Small intestine (tissue), 7 donors: ENCODE data around the gene CLASP1. TPM values are rescaled to one million over a fixed set of nuclear protein-coding genes. Genes with fewer than 3 reads are reported as not detected.
A peak's percentile ranks its signal among the peaks of the same experiment; 100 is the strongest.

Experiments
- DNase-seq, 2 donors: peaks; one replicate each; pipeline versions ENCODE4 v3.0.0 to v3.0.0-alpha.2; 2013
- FAIRE-seq: peaks from 2 replicates; lab custom pipeline; 2012; peaks lifted over from hg19 to GRCh38; lab: Jason Lieb, UNC
- H3K27ac ChIP-seq, 3 donors: one replicate each; pipeline ENCODE4 v1.5.1; 2013; ENCODE audit warnings: low read length in 2 of 3, mild to moderate bottlenecking in 2 of 3, control low read depth in 1 of 3, inconsistent platforms in 1 of 3, low read depth in 1 of 3, moderate library complexity in 1 of 3
- H3K27me3 ChIP-seq, 3 donors: one replicate each; pipeline ENCODE4 v1.6.1; 2013; ENCODE audit warnings: low read length in 3 of 3, inconsistent platforms in 1 of 3; ENCODE audit not compliant: control insufficient read depth in 3 of 3, insufficient read depth in 3 of 3
- H3K36me3 ChIP-seq, 3 donors: one replicate each; pipeline ENCODE4 v1.6.1; 2013; ENCODE audit warnings: low read length in 3 of 3, inconsistent platforms in 1 of 3, low read depth in 1 of 3, mild to moderate bottlenecking in 1 of 3, moderate library complexity in 1 of 3; ENCODE audit not compliant: control insufficient read depth in 3 of 3, insufficient read depth in 2 of 3
- H3K4me1 ChIP-seq, 3 donors: one replicate each; pipeline ENCODE4 v1.6.1; 2013; ENCODE audit warnings: low read length in 2 of 3, inconsistent platforms in 1 of 3, low read depth in 1 of 3, mild to moderate bottlenecking in 1 of 3, moderate library complexity in 1 of 3; ENCODE audit not compliant: control insufficient read depth in 3 of 3, insufficient read depth in 2 of 3
- H3K4me3 ChIP-seq, 3 donors: one replicate each; pipeline ENCODE4 v1.5.1; 2013; ENCODE audit warnings: low read length in 3 of 3, control low read depth in 1 of 3, inconsistent platforms in 1 of 3, low read depth in 1 of 3, mild to moderate bottlenecking in 1 of 3, moderate library complexity in 1 of 3
- H3K9me3 ChIP-seq, 2 donors: one replicate each; pipeline ENCODE4 v1.6.1; 2013; ENCODE audit warnings: low read depth in 1 of 2, low read length in 1 of 2; ENCODE audit not compliant: control insufficient read depth in 2 of 2, insufficient read depth in 1 of 2
- WGBS, 3 donors: extraction: QIAGEN DNeasy Blood & Tissue Kit; methylation state at CpG; one replicate each; pipeline ENCODE4 v1.1.7; 2013; 5-methylcytosine and 5-hydroxymethylcytosine counted together
- polyA plus RNA-seq, 4 donors: library from polyadenylated mRNA; stranded (reverse) in 3 of 4; unstranded in 1 of 4; fragments of 200-250 nt in 3 of 4; fragments of 120-200 nt in 1 of 4; gene quantifications; one replicate each; pipeline versions ENCODE4 v1.2.1 to v1.2.3, GENCODE V29; 2013
- donor health status: healthy with polysubstance abuse.
- donor health status: control.
- donor health status: control.
- donor health status: Bipolar disorder and iron deficiency.
- donor health status: healthy.

The CLASP1 gene
- polyA plus RNA-seq, 4 donors, result 3.5 to 24.1 (median 8.6) TPM

GRCh38 chr2:121532894-121533293 is 116.4 kb downstream of the CLASP1 start:
- DNase-seq (peak in 1 of 2 donors; percentile 36), FAIRE-seq (no peak)
- H3K9me3 ChIP-seq, result no peaks in the 10 kb centered on the region
- H3K4me1 ChIP-seq, result peaks cover 0 to 6% (median 2%) of the 10 kb centered on the region in 3 donors
- H3K27me3 ChIP-seq, result no peaks in the 10 kb centered on the region
- no peak overlapping the region for H3K4me3 ChIP-seq
- WGBS, 3 donors, result 38 to 50% (median 44%) methylated on average over 6 of the region's 6 CpGs
- H3K27ac ChIP-seq, result no peak overlapping the region
- peaks cover 0 to 8% (median 0%) of the 10 kb centered on the region in 3 donors for H3K36me3 ChIP-seq

GRCh38 chr2:121532347-121532766 is 116.9 kb downstream of the CLASP1 start:
- DNase-seq, result peak in 1 of 2 donors; percentile 31
- Histone ChIP-seq H3K36me3 (peaks cover 0 to 8% (median 0%) of the 10 kb centered on the region in 3 donors), H3K4me1 (peaks cover 0 to 6% (median 2%) of the 10 kb centered on the region in 3 donors), H3K9me3 (no peaks in the 10 kb centered on the region), H3K27me3 (no peaks in the 10 kb centered on the region), H3K4me3 (no peak overlapping the region), H3K27ac (no peak overlapping the region)
- no peak for FAIRE-seq
- WGBS, 3 donors, result 58 to 67% (median 63%) methylated on average over 4 of the region's 4 CpGs

- WGBS, 3 donors, result 0 to 1% (median 1%) methylated on average over 44 to 46 of the region's 46 CpGs
These were observed 119.0 kb downstream of the CLASP1 start for GRCh38 chr2:121530212-121530705.

GRCh38 chr2:121529439-121530211 is 119.6 kb downstream of the CLASP1 start:
- Histone ChIP-seq H3K4me1 (peaks cover 0 to 10% (median 2%) of the 10 kb centered on the region in 3 donors), H3K27me3 (no peaks in the 10 kb centered on the region), H3K36me3 (peaks cover 0 to 13% (median 2%) of the 10 kb centered on the region in 3 donors), H3K27ac (peak overlapping the region in 2 of 3 donors; percentile 97 to 99), H3K4me3 (peak overlapping the region; percentile 70 to 86 (median 74)), H3K9me3 (no peaks in the 10 kb centered on the region)
- DNase-seq (peak in 1 of 2 donors; percentile 44), FAIRE-seq (no peak)
- 9 to 20% (median 11%) methylated on average over 9 to 19 of the region's 19 CpGs for whole genome bisulfite sequencing, 3 donors

More at GRCh38 chr2:121530212-121530705, 119.0 kb downstream of the CLASP1 start:
- H3K4me1 ChIP-seq, result peaks cover 0 to 8% (median 2%) of the 10 kb centered on the region in 3 donors
- no peaks in the 10 kb centered on the region for H3K9me3 ChIP-seq
- H3K4me3 ChIP-seq, result peak overlapping the region; percentile 70 to 86 (median 74)
- DNase-seq, result peak; percentile 84 to 92
- H3K27me3 ChIP-seq, result no peaks in the 10 kb centered on the region
- peak overlapping the region; percentile 93 to 99 (median 97) for H3K27ac ChIP-seq
- H3K36me3 ChIP-seq, result peaks cover 0 to 15% (median 2%) of the 10 kb centered on the region in 3 donors
- FAIRE-seq, result no peak

- 75 to 86% (median 77%) methylated on average over 3 of the region's 3 CpGs for WGBS, 3 donors
- Histone ChIP-seq H3K4me1 (peaks cover 0 to 8% (median 0%) of the 10 kb centered on the region in 3 donors), H3K9me3 (no peaks in the 10 kb centered on the region), H3K4me3 (no peak overlapping the region), H3K36me3 (peaks cover 0 to 22% (median 2%) of the 10 kb centered on the region in 3 donors), H3K27me3 (no peaks in the 10 kb centered on the region), H3K27ac (no peak overlapping the region)
- DNase-seq (no peak), FAIRE-seq (no peak)
These were observed 122.1 kb downstream of the CLASP1 start for GRCh38 chr2:121527009-121527682.

GRCh38 chr2:121524685-121525425 is 124.4 kb downstream of the CLASP1 start:
- H3K27ac ChIP-seq, result peak overlapping the region in 1 of 3 donors; percentile 29

GRCh38 chr2:121521359-121521758 is 127.9 kb downstream of the CLASP1 start:
- no peak overlapping the region for H3K4me3 ChIP-seq
- FAIRE-seq (no peak), DNase-seq (no peak)
- peaks cover 4 to 52% (median 9%) of the 10 kb centered on the region in 3 donors for H3K36me3 ChIP-seq
- no peak overlapping the region for H3K27ac ChIP-seq
- no peaks in the 10 kb centered on the region for H3K27me3 ChIP-seq
- peaks cover 0 to 4% (median 0%) of the 10 kb centered on the region in 3 donors for H3K4me1 ChIP-seq
- WGBS, 3 donors, result 92 to 99% (median 94%) methylated on average over 10 of the region's 10 CpGs
- no peaks in the 10 kb centered on the region for H3K9me3 ChIP-seq

More at GRCh38 chr2:121524685-121525425, 124.4 kb downstream of the CLASP1 start:
- FAIRE-seq (no peak), DNase-seq (peak in 1 of 2 donors; percentile 70)
- Histone ChIP-seq H3K4me1 (peaks cover 0 to 4% (median 0%) of the 10 kb centered on the region in 3 donors), H3K9me3 (no peaks in the 10 kb centered on the region), H3K27me3 (no peaks in the 10 kb centered on the region), H3K36me3 (peaks cover 4 to 39% (median 5%) of the 10 kb centered on the region in 3 donors), H3K4me3 (no peak overlapping the region)
- whole genome bisulfite sequencing, 3 donors, result 65 to 75% (median 74%) methylated on average over 9 of the region's 9 CpGs
